Measurements from ENCODE around the gene CTDSPL.

CTDSPL gene

GRCh38 chr3:37968813-37969595 lies 107.3 kb downstream of the CTDSPL start:
- H3K4me3 ChIP-seq (replicated peaks; ENCODE audit: insufficient read depth, low read length): no peak overlapping the region
- TF ChIP-seq POLR2AphosphoS5 (IDR thresholded peaks at IDR 0.05; ENCODE audit: low read depth): no peak
- TF ChIP-seq GABPA (IDR thresholded peaks at IDR 0.05; ENCODE audit: low read depth): no peak
- TF ChIP-seq, protein P1, sequence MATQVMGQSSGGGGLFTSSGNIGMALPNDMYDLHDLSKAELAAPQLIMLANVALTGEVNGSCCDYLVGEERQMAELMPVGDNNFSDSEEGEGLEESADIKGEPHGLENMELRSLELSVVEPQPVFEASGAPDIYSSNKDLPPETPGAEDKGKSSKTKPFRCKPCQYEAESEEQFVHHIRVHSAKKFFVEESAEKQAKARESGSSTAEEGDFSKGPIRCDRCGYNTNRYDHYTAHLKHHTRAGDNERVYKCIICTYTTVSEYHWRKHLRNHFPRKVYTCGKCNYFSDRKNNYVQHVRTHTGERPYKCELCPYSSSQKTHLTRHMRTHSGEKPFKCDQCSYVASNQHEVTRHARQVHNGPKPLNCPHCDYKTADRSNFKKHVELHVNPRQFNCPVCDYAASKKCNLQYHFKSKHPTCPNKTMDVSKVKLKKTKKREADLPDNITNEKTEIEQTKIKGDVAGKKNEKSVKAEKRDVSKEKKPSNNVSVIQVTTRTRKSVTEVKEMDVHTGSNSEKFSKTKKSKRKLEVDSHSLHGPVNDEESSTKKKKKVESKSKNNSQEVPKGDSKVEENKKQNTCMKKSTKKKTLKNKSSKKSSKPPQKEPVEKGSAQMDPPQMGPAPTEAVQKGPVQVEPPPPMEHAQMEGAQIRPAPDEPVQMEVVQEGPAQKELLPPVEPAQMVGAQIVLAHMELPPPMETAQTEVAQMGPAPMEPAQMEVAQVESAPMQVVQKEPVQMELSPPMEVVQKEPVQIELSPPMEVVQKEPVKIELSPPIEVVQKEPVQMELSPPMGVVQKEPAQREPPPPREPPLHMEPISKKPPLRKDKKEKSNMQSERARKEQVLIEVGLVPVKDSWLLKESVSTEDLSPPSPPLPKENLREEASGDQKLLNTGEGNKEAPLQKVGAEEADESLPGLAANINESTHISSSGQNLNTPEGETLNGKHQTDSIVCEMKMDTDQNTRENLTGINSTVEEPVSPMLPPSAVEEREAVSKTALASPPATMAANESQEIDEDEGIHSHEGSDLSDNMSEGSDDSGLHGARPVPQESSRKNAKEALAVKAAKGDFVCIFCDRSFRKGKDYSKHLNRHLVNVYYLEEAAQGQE (IDR thresholded peaks at IDR 0.05; ENCODE audit: insufficient replicate concordance, low read depth): no peak
- TF ChIP-seq SPI1 (IDR thresholded peaks at IDR 0.05; ENCODE audit: borderline replicate concordance, low read depth): no peak
- TF ChIP-seq CTCF (IDR thresholded peaks at IDR 0.05; ENCODE audit: insufficient read depth, low read length): no peak
- no peak overlapping the region for H3K27ac ChIP-seq (replicated peaks)
- DNase-seq (ENCODE audit: low read depth in 1 of 2, low spot score in 1 of 2): no peak
- no peaks in the 10 kb centered on the region for H3K27me3 ChIP-seq (ENCODE audit: insufficient read depth, poor library complexity, severe bottlenecking)

DNA sequence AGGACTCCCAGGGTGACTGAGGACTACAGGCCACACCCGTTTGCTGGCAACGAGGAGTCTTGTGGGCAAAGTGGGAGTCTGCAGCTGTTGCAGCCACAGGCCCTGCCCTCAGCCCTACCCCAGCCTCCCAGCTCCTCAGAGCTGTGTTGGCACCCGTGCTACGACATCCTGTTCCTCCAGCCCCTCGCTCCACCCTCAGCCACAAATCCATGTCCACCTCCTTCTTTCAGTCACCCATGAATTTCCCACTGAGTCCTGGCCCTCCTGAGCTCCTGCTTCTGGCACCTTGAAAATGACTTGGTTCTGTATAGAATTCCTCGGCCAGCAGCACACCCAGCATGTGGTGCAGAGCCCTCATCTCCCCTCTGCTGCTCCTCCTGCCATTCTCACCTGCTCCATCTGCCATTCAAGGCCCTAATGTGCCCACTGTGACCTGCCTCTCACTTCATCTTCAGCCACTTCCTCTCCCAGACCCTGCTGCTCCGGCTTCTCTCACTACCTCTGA lies 108.0 kb downstream of the CTDSPL start:
- TF ChIP-seq CTCF (IDR thresholded peaks at IDR 0.05; ENCODE audit: insufficient read depth, low read length) (no peak), GABPA (IDR thresholded peaks at IDR 0.05; ENCODE audit: low read depth) (no peak), POLR2AphosphoS5 (IDR thresholded peaks at IDR 0.05; ENCODE audit: low read depth) (no peak), SPI1 (IDR thresholded peaks at IDR 0.05; ENCODE audit: borderline replicate concordance, low read depth) (peak; percentile 6; the same call in 1 of the 2 replicates)
- TF ChIP-seq, protein P1 (IDR thresholded peaks at IDR 0.05; ENCODE audit: insufficient replicate concordance, low read depth): no peak
- Histone ChIP-seq H3K4me3 (replicated peaks; ENCODE audit: insufficient read depth, low read length) (no peak overlapping the region), H3K27me3 (ENCODE audit: insufficient read depth, poor library complexity, severe bottlenecking) (no peaks in the 10 kb centered on the region), H3K27ac (replicated peaks) (no peak overlapping the region)
- no peak for DNase-seq (ENCODE audit: low read depth in 1 of 2, low spot score in 1 of 2)

GRCh38 chr3:37970802-37971201 lies 109.1 kb downstream of the CTDSPL start:
- Histone ChIP-seq H3K27ac (replicated peaks) (no peak overlapping the region), H3K27me3 (ENCODE audit: insufficient read depth, poor library complexity, severe bottlenecking) (no peaks in the 10 kb centered on the region), H3K4me3 (replicated peaks; ENCODE audit: insufficient read depth, low read length) (no peak overlapping the region)
- no peak for TF ChIP-seq POLR2AphosphoS5 (IDR thresholded peaks at IDR 0.05; ENCODE audit: low read depth)
- TF ChIP-seq CTCF (IDR thresholded peaks at IDR 0.05; ENCODE audit: insufficient read depth, low read length): no peak
- TF ChIP-seq SPI1 (IDR thresholded peaks at IDR 0.05; ENCODE audit: borderline replicate concordance, low read depth): no peak
- TF ChIP-seq, protein P1 (IDR thresholded peaks at IDR 0.05; ENCODE audit: insufficient replicate concordance, low read depth): no peak
- TF ChIP-seq GABPA (IDR thresholded peaks at IDR 0.05; ENCODE audit: low read depth): no peak
- DNase-seq (ENCODE audit: low read depth in 1 of 2, low spot score in 1 of 2): no peak

All from HL-60 (cell line).